ENCODE data around the gene FRMD4A. TPM values are rescaled to one million over a fixed set of nuclear protein-coding genes. Genes with fewer than 3 reads are reported as not detected.
"Not testable (repeated sequence)": the region's sequence is repeated elsewhere in the genome, so short reads cannot be mapped to it uniquely, and the experiment has no call there.

Gene FRMD4A
- total RNA-seq, 1 experiment from 2014 or later = not detected

- no peak for DNase-seq (ENCODE audit: low spot score)
Measured at GRCh38 chr10:13950543-13950939, 380.2 kb downstream of the FRMD4A start.

GRCh38 chr10:13949844-13950542, 380.7 kb downstream of the FRMD4A start:
- DNase-seq (ENCODE audit: low spot score) = no peak

GRCh38 chr10:13946209-13946460, 384.6 kb downstream of the FRMD4A start:
- no peak for DNase-seq (ENCODE audit: low spot score)

GRCh38 chr10:13945390-13946208, 385.1 kb downstream of the FRMD4A start:
- DNase-seq (ENCODE audit: low spot score) = no peak

GRCh38 chr10:13944823-13945222, 385.9 kb downstream of the FRMD4A start:
- no peak for DNase-seq (ENCODE audit: low spot score)

- no peak for DNase-seq (ENCODE audit: low spot score)
Measured at GRCh38 chr10:13943735-13944398, 386.9 kb downstream of the FRMD4A start.

- no peak for DNase-seq (ENCODE audit: low spot score)
Measured at GRCh38 chr10:13942035-13942434, 388.7 kb downstream of the FRMD4A start.

- no peak for DNase-seq (ENCODE audit: low spot score)
Measured at GRCh38 chr10:13939391-13939790, 391.3 kb downstream of the FRMD4A start.

- no peak for DNase-seq (ENCODE audit: low spot score)
Measured at GRCh38 chr10:13938950-13939349, 391.8 kb downstream of the FRMD4A start.

GRCh38 chr10:13936826-13937225, 393.9 kb downstream of the FRMD4A start:
- no peak for DNase-seq (ENCODE audit: low spot score)

GRCh38 chr10:13930120-13930519, 400.6 kb downstream of the FRMD4A start:
- no peak for DNase-seq (ENCODE audit: low spot score)

- no peak for DNase-seq (ENCODE audit: low spot score)
Measured at GRCh38 chr10:13928451-13928850, 402.3 kb downstream of the FRMD4A start.

GRCh38 chr10:13925971-13926780, 404.5 kb downstream of the FRMD4A start:
- no peak for DNase-seq (ENCODE audit: low spot score)

- DNase-seq (ENCODE audit: low spot score) = no peak
Measured at GRCh38 chr10:13924040-13924725, 406.5 kb downstream of the FRMD4A start.

- DNase-seq (ENCODE audit: low spot score) = no peak
Measured at GRCh38 chr10:13922586-13922985, 408.1 kb downstream of the FRMD4A start.

GRCh38 chr10:13921941-13922340, 408.8 kb downstream of the FRMD4A start:
- DNase-seq (ENCODE audit: low spot score) = no peak

- DNase-seq (ENCODE audit: low spot score) = not testable (repeated sequence)
Measured at GRCh38 chr10:13921131-13921530, 409.6 kb downstream of the FRMD4A start.

- no peak for DNase-seq (ENCODE audit: low spot score)
Measured at GRCh38 chr10:13920465-13920864, 410.3 kb downstream of the FRMD4A start.

- DNase-seq (ENCODE audit: low spot score) = no peak
Measured at GRCh38 chr10:13920031-13920430, 410.7 kb downstream of the FRMD4A start.

- DNase-seq (ENCODE audit: low spot score) = no peak
Measured at GRCh38 chr10:13917791-13918190, 412.9 kb downstream of the FRMD4A start.

- DNase-seq (ENCODE audit: low spot score) = no peak
Measured at GRCh38 chr10:13916384-13916947, 414.3 kb downstream of the FRMD4A start.

All from HT-29 (cell line).